ENCODE results near the gene RAPGEF4.

The RAPGEF4 gene

GRCh38 chr2:173043476-173043875, 307.8 kb downstream of the RAPGEF4 start:
- H3K4me3 ChIP-seq (ENCODE audit: low read length), result no peak overlapping the region
- TF ChIP-seq CTCF (conservative IDR thresholded peaks at IDR 0.05; ENCODE audit: low read length), result no peak
- DNase-seq (ENCODE audit: low read depth), result no peak

GRCh38 chr2:173043897-173044519, 308.4 kb downstream of the RAPGEF4 start:
- no peak overlapping the region for H3K4me3 ChIP-seq (ENCODE audit: low read length)
- no peak for DNase-seq (ENCODE audit: low read depth)
- TF ChIP-seq CTCF (conservative IDR thresholded peaks at IDR 0.05; ENCODE audit: low read length), result no peak

GRCh38 chr2:173044686-173045085, 309.0 kb downstream of the RAPGEF4 start:
- no peak for TF ChIP-seq CTCF (conservative IDR thresholded peaks at IDR 0.05; ENCODE audit: low read length)
- DNase-seq (ENCODE audit: low read depth), result no peak
- no peak overlapping the region for H3K4me3 ChIP-seq (ENCODE audit: low read length)

- no peak for TF ChIP-seq CTCF (conservative IDR thresholded peaks at IDR 0.05; ENCODE audit: low read length)
- H3K4me3 ChIP-seq (ENCODE audit: low read length), result no peak overlapping the region
- no peak for DNase-seq (ENCODE audit: low read depth)
Measured at GRCh38 chr2:173045181-173045580, 309.5 kb downstream of the RAPGEF4 start.

- no peak for DNase-seq (ENCODE audit: low read depth)
- no peak overlapping the region for H3K4me3 ChIP-seq (ENCODE audit: low read length)
- no peak for TF ChIP-seq CTCF (conservative IDR thresholded peaks at IDR 0.05; ENCODE audit: low read length)
Measured at GRCh38 chr2:173048522-173048896, 312.9 kb downstream of the RAPGEF4 start.

- H3K4me3 ChIP-seq (ENCODE audit: low read length), result no peak overlapping the region
- DNase-seq (ENCODE audit: low read depth), result peak; percentile 97
- no peak for TF ChIP-seq CTCF (conservative IDR thresholded peaks at IDR 0.05; ENCODE audit: low read length)
Measured at GRCh38 chr2:173048897-173049661, 313.4 kb downstream of the RAPGEF4 start.

GRCh38 chr2:173049831-173050230, 314.2 kb downstream of the RAPGEF4 start:
- TF ChIP-seq CTCF (conservative IDR thresholded peaks at IDR 0.05; ENCODE audit: low read length), result no peak
- no peak for DNase-seq (ENCODE audit: low read depth)
- H3K4me3 ChIP-seq (ENCODE audit: low read length), result no peak overlapping the region
